LNCAP (cell line): ENCODE measurements around the gene EVC.
A peak's percentile ranks its signal among the peaks of the same experiment; 100 is the strongest.

Experiments
- CTCF ChIP-seq: fragments of 450-650 bp; IDR thresholded peaks from 2 replicates; pipeline ENCODE4 v1.5.1; 2017; ENCODE audit warnings: mild to moderate bottlenecking

Gene EVC

GRCh38 chr4:5823542-5824211 is 112.7 kb downstream of the EVC start:
- no peak for TF ChIP-seq CTCF

GRCh38 chr4:5824227-5824626 is 113.2 kb downstream of the EVC start:
- TF ChIP-seq CTCF: no peak

GRCh38 chr4:5824635-5825034 is 113.6 kb downstream of the EVC start:
- peak; percentile 55 for TF ChIP-seq CTCF

- TF ChIP-seq CTCF: no peak
Measured at GRCh38 chr4:5825321-5826041, 114.5 kb downstream of the EVC start.

- no peak for TF ChIP-seq CTCF
Measured at GRCh38 chr4:5826437-5827107, 115.6 kb downstream of the EVC start.

GRCh38 chr4:5827108-5828004 is 116.4 kb downstream of the EVC start:
- TF ChIP-seq CTCF: no peak

GRCh38 chr4:5828005-5828391 is 117.0 kb downstream of the EVC start:
- no peak for TF ChIP-seq CTCF
